GM13977 (cell line): ENCODE results near the gene PDXK.

ENCODE experiments used
- DNase-seq: peaks from one replicate; pipeline ENCODE4 v3.0.0; 2012; ENCODE audit warnings: low spot score
- CTCF ChIP-seq: IDR thresholded peaks from 2 replicates; pipeline ENCODE4 v1.5.1; 2012; ENCODE audit warnings: mild to moderate bottlenecking, control low read depth; ENCODE audit not compliant: insufficient read depth; ENCODE audit errors: extremely low read depth, missing control alignments
- in situ Hi-C: fragments of 300-500 bp; cut with MboI; formaldehyde crosslinking; loops from one replicate; pipeline ENCODE4 v1.12.0; 2022; ENCODE audit warnings: low sequenced_read_pairs, low pct_unique_long_range_greater_than_20kb, mixed read lengths, inconsistent platforms; ENCODE audit not compliant: unreplicated experiment

The PDXK gene

GRCh38 chr21:43800124-43800523 lies 81.2 kb downstream of the PDXK start:
- no peak for TF ChIP-seq CTCF
- no peak for DNase-seq
- in situ Hi-C loops: no loop called here

GRCh38 chr21:43800566-43800965 lies 81.6 kb downstream of the PDXK start:
- TF ChIP-seq CTCF: no peak
- DNase-seq: no peak
- in situ Hi-C loops: no loop called here

GRCh38 chr21:43801006-43801783 lies 82.3 kb downstream of the PDXK start:
- in situ Hi-C loops: no loop called here
- TF ChIP-seq CTCF: no peak
- no peak for DNase-seq

DNA sequence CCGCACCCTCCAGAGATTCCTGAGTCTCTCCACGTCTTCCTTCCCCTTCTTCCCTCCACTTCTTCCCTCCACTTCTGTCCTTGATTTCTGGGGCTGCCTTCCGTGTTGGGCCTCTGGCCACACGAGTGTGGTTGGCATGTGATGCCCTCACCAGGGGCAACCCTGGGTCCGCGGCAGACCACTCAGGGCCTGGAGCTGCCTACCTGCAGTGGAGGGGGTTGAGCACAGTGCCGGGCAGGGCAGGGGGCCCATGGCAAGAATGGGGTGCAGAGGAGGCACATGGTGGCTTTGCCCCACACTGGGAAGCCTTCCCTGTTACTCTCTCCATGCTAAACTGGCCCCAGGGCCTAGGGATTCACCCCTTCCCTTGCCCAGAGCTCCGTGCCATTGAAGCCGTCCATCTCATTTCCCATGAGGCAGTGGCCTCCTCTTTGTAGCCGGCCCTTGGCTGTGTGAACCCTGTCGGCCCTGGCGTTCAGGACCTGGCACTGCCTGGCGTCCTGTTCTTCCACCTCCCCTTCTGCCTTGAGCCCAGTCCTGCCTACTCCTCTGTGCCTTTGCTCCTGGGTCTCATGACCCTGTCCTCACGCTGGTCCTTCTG lies 83.9 kb downstream of the PDXK start:
- in situ Hi-C loops: no loop called here
- TF ChIP-seq CTCF: no peak
- DNase-seq: no peak

DNA sequence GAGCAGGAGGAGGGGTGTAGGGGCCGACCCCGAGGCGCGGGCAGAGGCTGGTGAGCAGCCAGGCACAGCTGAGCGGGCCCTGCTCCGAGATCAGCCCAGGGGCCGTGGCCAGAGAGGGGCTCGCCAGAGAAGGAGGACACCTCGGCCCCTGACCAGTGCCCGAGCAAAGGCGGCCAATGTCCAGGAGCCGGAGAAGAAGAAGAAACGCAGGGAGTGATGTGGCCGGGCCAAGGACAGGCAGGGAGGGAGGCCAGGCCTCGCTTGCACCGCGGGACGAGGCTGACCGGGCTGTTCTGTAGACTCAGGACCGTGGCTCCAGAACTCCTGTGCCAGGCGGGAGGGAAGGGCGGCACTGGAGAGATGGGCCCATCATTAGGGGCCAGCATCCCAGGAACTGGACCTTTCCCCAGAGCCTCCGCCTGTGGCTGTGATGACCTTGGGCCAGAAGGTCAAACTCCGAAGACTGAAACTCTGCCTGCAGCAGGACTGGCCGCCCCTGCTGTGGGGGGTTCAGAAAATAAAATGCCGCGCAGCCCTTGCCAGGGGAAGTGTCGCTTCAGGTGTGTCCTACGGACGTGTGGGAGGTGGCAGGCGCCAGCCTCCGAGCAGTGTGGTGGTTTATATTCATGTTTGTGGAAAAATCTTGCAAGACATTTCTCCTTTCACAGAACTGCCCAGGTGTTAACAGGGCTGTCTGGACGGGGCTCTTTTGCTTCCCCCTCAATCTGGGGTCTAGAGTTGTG lies 84.8 kb downstream of the PDXK start:
- no peak for TF ChIP-seq CTCF
- in situ Hi-C loops: no loop called here
- no peak for DNase-seq

GRCh38 chr21:43805275-43805800 lies 86.4 kb downstream of the PDXK start:
- in situ Hi-C loops: no loop called here
- DNase-seq: peak; percentile 98

More at GRCh38 chr21:43805275-43805800, 86.4 kb downstream of the PDXK start:
- no peak for TF ChIP-seq CTCF
